Activated CD4-positive, alpha-beta T cell treated with anti-CD3 and anti-CD28 coated beads, Interleukin-2, amount 10 ng/mL, durations not matched to agents 7 days and 5 days (primary cell): ENCODE measurements around the gene SLC2A6. TPM values are rescaled to one million over a fixed set of nuclear protein-coding genes. Genes with fewer than 3 reads are reported as not detected.

ENCODE experiments used
- CTCF ChIA-PET: fragments of 350-600 bp; sonication (Branson Sonifier 250); formaldehyde crosslinking; loops from one replicate; lab custom pipeline; 2021; ENCODE audit warnings: antibody characterized with exemption; lab: Charles Lee
- POLR2A ChIA-PET: fragments of 350-600 bp; sonication (Branson Sonifier 250); formaldehyde crosslinking; loops from one replicate; lab custom pipeline; 2021; ENCODE audit warnings: antibody characterized with exemption; lab: Charles Lee
- DNase-seq: peaks from one replicate; pipeline ENCODE4 v3.0.0-alpha.2; 2020
- H3K27ac Mint-ChIP-seq: one replicate; pipeline ENCODE4 v1.8.0; 2021; ENCODE audit warnings: mild to moderate bottlenecking, moderate library complexity, mixed read lengths
- H3K27me3 Mint-ChIP-seq: one replicate; pipeline ENCODE4 v1.8.0; 2021; ENCODE audit warnings: mixed read lengths
- H3K36me3 Mint-ChIP-seq: one replicate; pipeline ENCODE4 v1.8.0; 2021; ENCODE audit warnings: low read depth, mixed read lengths
- H3K4me1 Mint-ChIP-seq: one replicate; pipeline ENCODE4 v1.8.0; 2021; ENCODE audit warnings: mixed read lengths
- H3K4me3 Mint-ChIP-seq: one replicate; pipeline ENCODE4 v1.8.0; 2021; ENCODE audit warnings: mild to moderate bottlenecking, moderate library complexity, mixed read lengths
- H3K9me3 Mint-ChIP-seq: one replicate; pipeline ENCODE4 v1.8.0; 2021; ENCODE audit warnings: mixed read lengths
- total RNA-seq, 2 experiments: library from RNA; stranded (reverse); gene quantifications; one replicate each; pipeline ENCODE4 v1.2.3, GENCODE V29; 2021

SLC2A6 gene
- total RNA-seq, 2 experiments from 2014 or later: 1.6 to 2.0 TPM

- CTCF ChIA-PET: interaction anchor here (0.6 to 1.2 kb wide), 2 partner anchors 251 to 400 kb away, joined by 3 to 4 read pairs; no protein-coding TSS in a partner anchor
- DNase-seq: no peak
- H3K4me3 Mint-ChIP-seq: no peak overlapping the region
- H3K27ac Mint-ChIP-seq: peak overlapping the region; percentile 74
- H3K4me1 Mint-ChIP-seq: peaks cover 16% of the 10 kb centered on the region
- no peaks in the 10 kb centered on the region for H3K9me3 Mint-ChIP-seq
- no peaks in the 10 kb centered on the region for H3K27me3 Mint-ChIP-seq
- POLR2A ChIA-PET: no interaction called here
- no peaks in the 10 kb centered on the region for H3K36me3 Mint-ChIP-seq
Observed at GRCh38 chr9:133489253-133490190, 10.6 kb upstream of the SLC2A6 start.

GRCh38 chr9:133488686-133489252 lies 9.9 kb upstream of the SLC2A6 start:
- POLR2A ChIA-PET: no interaction called here
- H3K36me3 Mint-ChIP-seq: no peaks in the 10 kb centered on the region
- DNase-seq: no peak
- H3K4me1 Mint-ChIP-seq: peaks cover 16% of the 10 kb centered on the region
- H3K27me3 Mint-ChIP-seq: peaks cover 1% of the 10 kb centered on the region
- CTCF ChIA-PET: interaction anchor here (1.2 kb wide), 1 partner anchor 250 kb away, joined by 3 read pairs; no protein-coding TSS in a partner anchor
- H3K4me3 Mint-ChIP-seq: no peak overlapping the region
- peak overlapping the region; percentile 79 for H3K27ac Mint-ChIP-seq
- H3K9me3 Mint-ChIP-seq: no peaks in the 10 kb centered on the region

- peaks cover 16% of the 10 kb centered on the region for H3K4me1 Mint-ChIP-seq
- ChIA-PET POLR2A (no interaction called here), CTCF (interaction anchor here (0.6 to 1.6 kb wide), 6 partner anchors 8 to 301 kb away, joined by 3 to 7 read pairs (median 4); partner anchors contain the start of genes MED22 and RPL7A)
- peak overlapping the region; percentile 79 for H3K27ac Mint-ChIP-seq
- peaks cover 6% of the 10 kb centered on the region for H3K27me3 Mint-ChIP-seq
- H3K9me3 Mint-ChIP-seq: no peaks in the 10 kb centered on the region
- no peaks in the 10 kb centered on the region for H3K36me3 Mint-ChIP-seq
- no peak for DNase-seq
- no peak overlapping the region for H3K4me3 Mint-ChIP-seq
Observed at GRCh38 chr9:133487331-133487725, 8.4 kb upstream of the SLC2A6 start.

GRCh38 chr9:133485531-133486260 lies 6.8 kb upstream of the SLC2A6 start:
- ChIA-PET CTCF (interaction anchor here (0.8 to 1.6 kb wide), 6 partner anchors 15 to 379 kb away, joined by 3 to 5 read pairs (median 4); no protein-coding TSS in a partner anchor), POLR2A (no interaction called here)
- no peak for DNase-seq
- H3K4me1 Mint-ChIP-seq: peaks cover 16% of the 10 kb centered on the region
- no peak overlapping the region for H3K27ac Mint-ChIP-seq
- H3K9me3 Mint-ChIP-seq: no peaks in the 10 kb centered on the region
- no peak overlapping the region for H3K4me3 Mint-ChIP-seq
- H3K36me3 Mint-ChIP-seq: no peaks in the 10 kb centered on the region
- peaks cover 10% of the 10 kb centered on the region for H3K27me3 Mint-ChIP-seq

- Mint-ChIP-seq H3K27me3 (peaks cover 10% of the 10 kb centered on the region), H3K4me3 (no peak overlapping the region), H3K4me1 (peaks cover 17% of the 10 kb centered on the region), H3K9me3 (no peaks in the 10 kb centered on the region), H3K36me3 (no peaks in the 10 kb centered on the region), H3K27ac (no peak overlapping the region)
- DNase-seq: no peak
- ChIA-PET CTCF (interaction anchor here (0.8 to 1.2 kb wide), 4 partner anchors 9 to 378 kb away, joined by 3 to 6 read pairs (median 4); no protein-coding TSS in a partner anchor), POLR2A (no interaction called here)
Observed at GRCh38 chr9:133484671-133485437, 6.0 kb upstream of the SLC2A6 start.

- Mint-ChIP-seq H3K27me3 (peaks cover 10% of the 10 kb centered on the region), H3K9me3 (no peaks in the 10 kb centered on the region), H3K4me1 (peaks cover 20% of the 10 kb centered on the region), H3K27ac (no peak overlapping the region), H3K36me3 (no peaks in the 10 kb centered on the region), H3K4me3 (no peak overlapping the region)
- ChIA-PET POLR2A (no interaction called here), CTCF (interaction anchor here (0.7 to 1.2 kb wide), 3 partner anchors 10 to 66 kb away, joined by 3 to 6 read pairs (median 3); partner anchors contain the start of gene REXO4)
- no peak for DNase-seq
Observed at GRCh38 chr9:133483611-133484010, 4.7 kb upstream of the SLC2A6 start.

- Mint-ChIP-seq H3K9me3 (no peaks in the 10 kb centered on the region), H3K4me3 (no peak overlapping the region), H3K36me3 (no peaks in the 10 kb centered on the region), H3K27me3 (peaks cover 9% of the 10 kb centered on the region), H3K4me1 (peaks cover 13% of the 10 kb centered on the region), H3K27ac (peak overlapping the region; percentile 46)
- ChIA-PET CTCF (interaction anchor here (1.0 to 1.6 kb wide), 3 partner anchors 9 to 19 kb away, joined by 3 to 6 read pairs (median 6); no protein-coding TSS in a partner anchor), POLR2A (no interaction called here)
- DNase-seq: no peak
Observed at GRCh38 chr9:133477992-133478850, 678 bp downstream of the SLC2A6 start.

GRCh38 chr9:133477461-133477860 lies 1.4 kb downstream of the SLC2A6 start:
- H3K27me3 Mint-ChIP-seq: peaks cover 7% of the 10 kb centered on the region
- POLR2A ChIA-PET: no interaction called here
- H3K27ac Mint-ChIP-seq: peak overlapping the region; percentile 46

GRCh38 chr9:133476941-133477340 lies 2.0 kb downstream of the SLC2A6 start:
- H3K27ac Mint-ChIP-seq: no peak overlapping the region
- CTCF ChIA-PET: interaction anchor here (0.6 kb wide), 1 partner anchor 392 kb away, joined by 4 read pairs; no protein-coding TSS in a partner anchor

More at GRCh38 chr9:133477461-133477860, 1.4 kb downstream of the SLC2A6 start:
- H3K36me3 Mint-ChIP-seq: no peaks in the 10 kb centered on the region
- no peak overlapping the region for H3K4me3 Mint-ChIP-seq
- H3K4me1 Mint-ChIP-seq: peaks cover 13% of the 10 kb centered on the region
- CTCF ChIA-PET: interaction anchor here (1.0 to 1.6 kb wide), 3 partner anchors 9 to 19 kb away, joined by 3 to 6 read pairs (median 6); no protein-coding TSS in a partner anchor
- H3K9me3 Mint-ChIP-seq: no peaks in the 10 kb centered on the region
- DNase-seq: no peak

GRCh38 chr9:133476036-133476931 lies 2.6 kb downstream of the SLC2A6 start:
- Mint-ChIP-seq H3K9me3 (no peaks in the 10 kb centered on the region), H3K27me3 (peaks cover 2% of the 10 kb centered on the region), H3K27ac (no peak overlapping the region), H3K4me3 (no peak overlapping the region), H3K36me3 (no peaks in the 10 kb centered on the region), H3K4me1 (peaks cover 13% of the 10 kb centered on the region)
- ChIA-PET CTCF (interaction anchor here (0.6 kb wide), 1 partner anchor 392 kb away, joined by 4 read pairs; no protein-coding TSS in a partner anchor), POLR2A (interaction anchor here (0.8 kb wide), 1 partner anchor 51 kb away, joined by 3 read pairs; no protein-coding TSS in a partner anchor)
- no peak for DNase-seq

More at GRCh38 chr9:133476941-133477340, 2.0 kb downstream of the SLC2A6 start:
- no peaks in the 10 kb centered on the region for H3K9me3 Mint-ChIP-seq
- H3K36me3 Mint-ChIP-seq: no peaks in the 10 kb centered on the region
- H3K4me3 Mint-ChIP-seq: no peak overlapping the region
- POLR2A ChIA-PET: no interaction called here
- no peak for DNase-seq
- H3K27me3 Mint-ChIP-seq: peaks cover 4% of the 10 kb centered on the region
- peaks cover 13% of the 10 kb centered on the region for H3K4me1 Mint-ChIP-seq
